ENCODE measurements around the gene SCUBE1.

SCUBE1 gene

GRCh38 chr22:43277987-43278601 lies 65.1 kb downstream of the SCUBE1 start:
- DNase-seq (ENCODE audit: low spot score): no peak

- no peak for DNase-seq (ENCODE audit: low spot score)
Measured at GRCh38 chr22:43277091-43277490, 66.1 kb downstream of the SCUBE1 start.

DNA sequence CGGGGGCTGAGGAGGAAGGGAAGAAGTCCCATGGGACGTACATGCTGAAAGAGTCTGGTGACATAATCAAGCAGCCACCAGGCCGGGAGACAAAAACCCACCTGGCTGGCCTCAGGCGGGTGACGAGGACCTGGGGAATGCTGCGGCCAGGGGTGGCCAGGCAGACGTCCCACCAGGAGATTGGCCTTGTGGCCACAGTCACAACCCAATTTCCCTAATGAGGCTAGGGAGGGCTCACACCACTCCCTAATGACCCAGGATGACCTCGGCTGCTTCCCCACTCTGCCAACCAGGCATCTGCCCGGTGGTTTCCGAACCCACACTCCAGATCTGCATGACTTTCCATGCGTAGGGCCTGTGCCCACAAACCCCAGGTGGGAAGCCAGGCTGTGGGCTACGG lies 66.9 kb downstream of the SCUBE1 start:
- no peak for DNase-seq (ENCODE audit: low spot score)

DNA sequence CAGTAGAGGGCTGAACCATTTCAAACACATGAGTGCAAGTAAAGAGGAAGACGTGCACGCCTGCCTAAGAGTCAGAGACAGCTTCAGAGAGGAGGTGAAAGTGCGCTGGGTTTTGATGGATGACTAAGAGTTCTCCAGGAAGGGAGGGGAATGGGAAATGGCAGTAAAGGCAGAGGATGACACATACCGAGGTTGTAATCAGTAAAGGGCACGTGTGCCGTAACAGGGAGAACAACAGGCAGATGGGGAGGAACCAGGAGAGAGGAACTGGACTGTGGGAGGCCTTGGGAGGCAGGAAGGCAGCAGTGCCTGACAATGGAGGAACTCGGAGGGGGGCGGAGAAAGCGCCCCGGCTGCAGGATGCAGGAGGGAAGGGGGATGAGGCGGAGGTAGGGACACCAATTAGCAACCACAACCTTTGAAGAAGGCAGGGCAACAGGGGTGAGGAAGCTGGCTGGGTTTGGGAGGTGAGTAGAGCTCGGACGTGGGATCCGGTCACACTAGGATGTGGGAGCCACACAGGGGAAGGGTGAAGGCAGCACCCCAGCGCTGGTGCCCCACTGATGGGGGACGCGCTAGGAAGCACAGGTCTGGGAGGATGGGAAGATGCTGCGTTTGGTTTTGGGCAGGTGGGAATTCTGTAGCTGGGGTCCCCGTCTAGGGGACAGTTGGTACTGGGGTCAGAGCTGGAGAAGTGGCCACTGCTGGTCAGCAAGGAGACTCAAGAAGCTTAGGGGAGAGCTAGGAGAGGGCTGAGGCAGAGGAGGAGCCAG lies 67.4 kb downstream of the SCUBE1 start:
- DNase-seq (ENCODE audit: low spot score): no peak

- DNase-seq (ENCODE audit: low spot score): no peak
Measured at GRCh38 chr22:43274595-43275240, 68.5 kb downstream of the SCUBE1 start.

DNA sequence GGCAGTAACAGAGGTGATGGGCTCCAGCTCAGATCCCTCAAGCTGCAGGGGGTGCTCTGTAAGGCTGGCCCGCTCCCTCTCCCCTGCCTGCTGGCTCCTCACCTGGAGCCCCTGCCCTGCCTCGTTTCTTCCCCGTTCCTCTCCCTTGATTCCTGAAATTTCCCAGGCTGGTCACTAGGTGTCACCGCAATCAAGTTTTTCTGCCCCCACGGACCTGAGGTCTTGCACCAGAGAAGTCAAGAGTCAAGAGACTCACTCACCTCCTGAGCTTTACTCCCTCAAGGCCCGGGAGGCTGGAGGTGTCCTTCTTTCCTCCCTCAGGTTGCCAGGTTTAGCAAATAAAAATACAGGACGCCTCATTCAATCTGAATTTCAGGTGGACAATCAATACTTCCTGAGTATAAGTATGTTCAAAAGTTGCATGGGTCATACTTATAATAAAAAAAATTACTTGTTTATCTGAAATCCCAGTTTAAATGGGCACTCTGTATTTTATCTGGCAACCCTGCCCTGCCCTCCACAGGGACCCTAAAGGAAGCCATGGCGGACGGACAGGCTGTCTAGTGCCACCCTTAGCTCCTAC lies 69.2 kb downstream of the SCUBE1 start:
- peak; percentile 94 for DNase-seq (ENCODE audit: low spot score)

GRCh38 chr22:43272869-43273318 lies 70.3 kb downstream of the SCUBE1 start:
- DNase-seq (ENCODE audit: low spot score): no peak

- no peak for DNase-seq (ENCODE audit: low spot score)
Measured at GRCh38 chr22:43272301-43272700, 70.9 kb downstream of the SCUBE1 start.

DNA sequence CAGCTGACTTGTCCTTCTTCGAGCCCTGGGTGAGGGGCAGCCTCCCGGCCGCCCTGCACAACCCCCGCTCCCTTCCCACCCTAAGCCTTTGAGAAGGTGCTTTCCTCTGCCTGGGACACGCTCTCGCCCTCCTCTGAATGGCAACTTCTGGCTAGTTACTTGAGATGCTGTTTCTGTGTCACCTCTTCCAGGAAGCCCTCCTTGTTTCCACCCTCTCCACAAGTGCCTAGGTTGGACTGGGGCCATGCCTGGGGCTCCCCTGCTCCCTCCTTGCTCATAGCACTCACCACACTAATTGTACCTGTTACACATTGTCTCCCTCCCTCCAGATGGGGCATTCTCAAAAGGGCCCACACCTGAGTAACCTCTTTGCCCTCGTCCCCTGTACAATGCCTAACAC lies 72.2 kb downstream of the SCUBE1 start:
- no peak for DNase-seq (ENCODE audit: low spot score)

- peak; percentile 63 for DNase-seq (ENCODE audit: low spot score)
Measured at GRCh38 chr22:43270314-43270908, 72.8 kb downstream of the SCUBE1 start.

- DNase-seq (ENCODE audit: low spot score): no peak
Measured at GRCh38 chr22:43269646-43270045, 73.5 kb downstream of the SCUBE1 start.

GRCh38 chr22:43269246-43269645 lies 73.9 kb downstream of the SCUBE1 start:
- DNase-seq (ENCODE audit: low spot score): no peak

DNA sequence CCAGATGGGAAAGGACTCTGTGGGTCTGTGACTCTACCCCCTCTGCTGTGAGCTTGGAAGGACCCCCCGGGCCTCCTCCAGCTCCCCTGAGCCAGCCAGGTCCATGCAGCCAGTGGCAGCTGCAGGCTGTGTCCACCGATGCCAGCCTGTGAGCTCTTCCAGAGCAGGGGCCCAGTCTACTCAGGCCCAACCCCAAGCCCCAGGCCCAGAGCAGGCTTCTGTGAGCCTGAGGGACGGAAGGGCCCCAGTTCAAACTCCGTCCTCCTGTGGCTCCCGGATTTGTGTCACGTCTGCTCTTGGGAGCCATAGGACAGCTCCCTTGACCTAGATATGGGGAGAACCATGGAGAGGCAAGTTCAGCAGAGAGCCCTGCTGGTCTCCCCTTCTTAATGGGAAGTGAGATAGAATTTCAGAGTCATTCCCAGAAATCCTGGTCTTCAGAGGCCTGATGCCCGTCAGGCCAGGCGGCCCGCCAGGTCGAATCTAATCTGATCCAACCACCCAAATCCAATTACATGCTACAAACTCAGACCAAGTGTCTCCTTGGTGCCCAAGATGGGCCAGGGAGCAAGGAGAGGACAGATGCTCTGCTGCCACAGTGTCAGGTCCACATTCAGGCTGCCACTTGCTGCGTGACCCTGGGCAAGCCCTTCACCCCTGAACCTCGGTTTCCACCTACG lies 75.1 kb downstream of the SCUBE1 start:
- DNase-seq (ENCODE audit: low spot score): no peak

DNA sequence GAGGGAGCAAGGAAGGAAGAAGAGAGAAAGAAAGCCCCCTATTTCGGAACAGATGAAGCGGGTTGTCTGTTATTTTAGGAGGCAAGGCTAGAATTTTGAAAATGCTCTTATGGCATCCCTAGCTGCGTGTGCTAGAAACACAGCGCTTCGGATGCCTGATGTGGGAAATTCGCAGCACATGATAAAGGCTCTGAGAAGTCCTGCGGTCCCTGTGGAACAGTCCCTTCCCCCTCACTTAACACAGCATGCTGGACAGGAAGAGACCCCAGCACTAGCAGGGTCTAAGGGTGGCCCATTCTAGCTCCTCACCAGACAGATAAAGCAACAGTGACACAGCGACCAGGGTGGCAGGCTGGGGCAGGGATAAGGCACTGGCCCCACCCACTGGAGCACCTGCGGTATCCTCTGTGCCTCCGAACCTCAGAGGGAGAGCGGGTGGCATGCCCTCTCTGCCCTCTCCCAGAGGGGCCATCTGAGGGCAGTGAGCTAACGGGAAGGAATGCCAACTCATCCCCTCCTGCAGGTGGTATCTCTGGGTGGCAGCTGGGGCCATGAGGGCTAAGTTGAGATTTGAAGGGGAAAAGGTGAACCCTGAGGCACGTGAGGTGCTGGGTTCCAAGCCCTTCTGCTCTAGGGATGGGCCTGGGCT lies 75.7 kb downstream of the SCUBE1 start:
- no peak for DNase-seq (ENCODE audit: low spot score)

DNA sequence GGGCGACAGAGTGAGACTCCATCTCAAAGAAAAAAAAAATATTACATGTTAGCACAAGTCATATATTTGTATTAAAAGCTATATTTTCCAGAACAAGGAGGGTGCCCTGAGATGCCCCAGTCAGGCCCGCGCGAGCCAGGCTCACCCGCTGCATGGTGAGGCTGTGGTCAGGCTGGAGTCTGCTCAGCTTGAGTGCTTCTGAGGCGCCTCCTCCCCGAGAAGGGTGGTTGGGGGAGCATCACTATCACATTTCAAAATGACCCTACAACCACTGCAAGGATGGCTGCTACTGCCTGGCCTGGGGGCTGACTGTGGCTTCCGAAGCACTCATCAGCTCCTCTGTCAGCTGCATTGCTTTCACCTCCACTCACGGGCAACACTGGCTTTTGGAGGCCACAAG lies 77.1 kb downstream of the SCUBE1 start:
- no peak for DNase-seq (ENCODE audit: low spot score)

DNA sequence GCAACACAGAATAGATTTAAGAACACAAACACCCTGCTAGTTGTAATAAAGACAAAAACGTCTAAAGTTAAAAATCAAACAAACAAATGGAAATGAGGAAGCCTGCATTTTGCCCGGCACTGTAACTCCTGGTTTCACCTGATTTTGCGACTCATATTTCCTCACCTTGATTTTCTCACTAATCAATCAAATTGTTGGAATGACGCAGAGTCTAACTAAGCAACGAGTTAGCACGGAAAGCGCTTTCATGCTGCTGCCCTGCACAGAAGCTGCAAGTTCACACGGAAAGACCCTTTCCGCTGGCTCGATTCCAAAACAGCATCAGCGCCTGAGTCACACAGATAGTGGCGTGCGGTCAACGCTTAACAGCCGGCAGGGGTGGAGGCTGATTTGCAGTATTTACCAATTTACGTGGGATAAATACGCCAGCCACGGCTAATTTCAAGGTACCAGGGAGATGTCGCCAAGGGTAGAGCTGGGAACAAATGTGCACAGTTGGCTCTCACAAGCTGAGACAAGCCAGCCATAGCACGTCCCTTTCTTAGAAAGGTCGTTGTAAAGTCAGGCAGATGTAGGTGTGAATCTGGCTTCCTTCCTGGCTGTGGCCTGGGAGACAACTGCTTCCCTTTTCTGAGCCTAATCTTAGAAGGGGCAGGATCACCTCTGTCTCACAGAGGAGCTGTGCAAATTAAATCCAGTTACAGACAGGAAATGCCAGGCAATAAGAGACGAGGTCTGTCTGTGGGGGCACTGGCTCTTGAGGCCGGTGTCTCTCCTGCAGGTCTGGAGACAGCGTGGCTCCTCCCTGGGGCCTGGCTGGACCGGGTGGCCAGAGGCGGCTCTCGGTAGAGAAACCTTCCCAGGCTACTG lies 79.3 kb downstream of the SCUBE1 start:
- DNase-seq (ENCODE audit: low spot score): peak; percentile 74

DNA sequence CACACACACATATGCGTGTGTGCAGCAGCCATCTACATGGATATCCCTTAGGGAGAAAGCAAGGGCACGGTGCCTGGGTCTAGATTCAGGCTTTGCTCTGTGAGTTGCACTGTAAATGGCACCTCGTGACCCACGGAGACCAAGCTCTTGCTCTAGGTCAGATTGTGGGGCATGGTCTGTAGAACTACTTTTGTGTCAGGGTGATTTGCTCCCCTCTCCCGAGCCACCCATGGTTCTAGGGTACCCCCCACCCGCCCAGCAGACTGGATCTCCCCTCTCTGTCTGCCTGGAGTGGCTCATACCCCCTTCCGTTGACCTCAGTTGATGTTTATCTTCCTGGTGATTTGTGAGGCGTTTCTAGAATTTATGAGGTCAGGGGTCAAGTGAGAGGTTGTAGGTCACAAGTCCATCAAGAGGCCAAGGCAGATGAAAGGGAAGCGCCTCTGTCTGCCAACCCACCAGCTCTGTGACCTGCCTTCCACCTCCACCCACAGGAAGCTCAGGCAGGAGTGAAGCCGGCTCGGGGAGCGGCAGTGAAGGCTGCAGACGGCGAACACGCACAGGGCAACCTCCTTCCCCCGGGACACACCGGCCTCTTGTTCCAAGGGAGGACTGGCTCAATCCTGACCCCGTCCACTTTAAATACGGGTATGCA lies 80.1 kb downstream of the SCUBE1 start:
- DNase-seq (ENCODE audit: low spot score): peak; percentile 83

- DNase-seq (ENCODE audit: low spot score): no peak
Measured at GRCh38 chr22:43260331-43261231, 82.6 kb downstream of the SCUBE1 start.

GRCh38 chr22:43257961-43258360 lies 85.2 kb downstream of the SCUBE1 start:
- no peak for DNase-seq (ENCODE audit: low spot score)
